Measurements from ENCODE around the gene ZNF668.

- TF ChIP-seq EZH2phosphoT487 (IDR thresholded peaks at IDR 0.05), result no peak
- no peak for TF ChIP-seq CTCF (IDR thresholded peaks at IDR 0.05)
- no peak for TF ChIP-seq EZH2 (IDR thresholded peaks at IDR 0.05)
Measured at GRCh38 chr16:31080035-31080629, 6.1 kb upstream of the ZNF668 start.
